Natural killer cell (primary cell): ENCODE data around the gene SLC66A1. TPM values are rescaled to one million over a fixed set of nuclear protein-coding genes. Genes with fewer than 3 reads are reported as not detected.

Source experiments
- ATAC-seq, 3 donors: fragments of 150-1000 bp in 2 of 3; fragments of 200-7000 bp in 1 of 3; cut with Tn5 transposase; 1 replicate in 1 of 3; 2 replicates in 2 of 3; pipeline ENCODE4 v1.10.0; 2021; ENCODE audit warnings: mild to moderate bottlenecking in 2 of 3, moderate library complexity in 2 of 3
- DNase-seq, 2 donors: peaks; one replicate each; pipeline versions ENCODE4 v3.0.0 to v3.0.0-alpha.2; 2013 to 2021; ENCODE audit warnings: mixed read lengths in 1 of 2
- H3K27ac ChIP-seq: one replicate; pipeline ENCODE4 v1.5.1; 2013; ENCODE audit warnings: mild to moderate bottlenecking, low read length
- H3K27me3 ChIP-seq: one replicate; pipeline ENCODE4 v1.6.1; 2013; ENCODE audit warnings: low read length; ENCODE audit not compliant: control insufficient read depth, insufficient read depth
- H3K36me3 ChIP-seq: one replicate; pipeline ENCODE4 v1.6.1; 2013; ENCODE audit warnings: low read length; ENCODE audit not compliant: control insufficient read depth, insufficient read depth
- H3K4me1 ChIP-seq: one replicate; pipeline ENCODE4 v1.6.1; 2013; ENCODE audit warnings: low read length; ENCODE audit not compliant: control insufficient read depth, insufficient read depth
- H3K4me3 ChIP-seq: one replicate; pipeline ENCODE4 v1.5.1; 2013; ENCODE audit warnings: low read length
- H3K9me3 ChIP-seq: one replicate; pipeline ENCODE4 v1.6.1; 2013; ENCODE audit warnings: low read length; ENCODE audit not compliant: control insufficient read depth, insufficient read depth
- H3K27ac Mint-ChIP-seq, 2 donors: one replicate each; pipeline ENCODE4 v1.8.0; 2022; ENCODE audit warnings: mild to moderate bottlenecking in 2 of 2, mixed read lengths in 2 of 2, moderate library complexity in 1 of 2
- H3K27me3 Mint-ChIP-seq, 2 donors: one replicate each; pipeline ENCODE4 v1.8.0; 2022; ENCODE audit warnings: low read depth in 2 of 2, mixed read lengths in 2 of 2
- H3K36me3 Mint-ChIP-seq: one replicate; pipeline ENCODE4 v1.8.0; 2022; ENCODE audit warnings: mixed read lengths
- H3K4me1 Mint-ChIP-seq, 2 donors: one replicate each; pipeline ENCODE4 v1.8.0; 2022; ENCODE audit warnings: mixed read lengths in 2 of 2
- H3K4me3 Mint-ChIP-seq: one replicate; pipeline ENCODE4 v1.8.0; 2022; ENCODE audit warnings: mild to moderate bottlenecking, moderate library complexity, mixed read lengths
- H3K9me3 Mint-ChIP-seq, 2 donors: one replicate each; pipeline ENCODE4 v1.8.0; 2022; ENCODE audit warnings: mixed read lengths in 2 of 2
- CTCF ChIP-seq: fragments of 200-600 bp; IDR thresholded peaks from one replicate; pipeline ENCODE4 v1.8.0; 2022; ENCODE audit warnings: antibody characterized with exemption
- WGBS: methylation state at CpG from one replicate; pipeline ENCODE4 v1.1.7; 2013; ENCODE audit warnings: missing lambda C conversion rate; ENCODE audit not compliant: insufficient coverage; 5-methylcytosine and 5-hydroxymethylcytosine counted together
- intact Hi-C: fragments of 100-400 bp; cut with micrococcal nuclease; formaldehyde crosslinking; loops from one replicate; pipeline ENCODE4 v1.14.2; 2022
- total RNA-seq, 4 donors: library from RNA; stranded (reverse); fragments of 120-200 nt in 1 of 4; gene quantifications; one replicate each; pipeline versions ENCODE4 v1.2.3 to v1.2.4, GENCODE V29; 2013 to 2022

Gene SLC66A1
- total RNA-seq, 3 donors from 2014 or later (not counting 1 experiment from before 2014, with no cell fraction given), result 5.8 to 8.5 (median 7.6) TPM

- Histone ChIP-seq H3K4me3 (no peak overlapping the region), H3K27me3 (no peaks in the 10 kb centered on the region), H3K27ac (no peak overlapping the region), H3K4me1 (no peaks in the 10 kb centered on the region), H3K36me3 (peaks cover 21% of the 10 kb centered on the region), H3K9me3 (no peaks in the 10 kb centered on the region)
- Mint-ChIP-seq H3K27ac (no peak overlapping the region), H3K36me3 (no peaks in the 10 kb centered on the region), H3K9me3 (no peaks in the 10 kb centered on the region), H3K4me3 (no peak overlapping the region), H3K27me3 (no peaks in the 10 kb centered on the region), H3K4me1 (peaks cover 0 to 5% of the 10 kb centered on the region in 2 donors)
- ATAC-seq (peak in 1 of 3 donors; percentile 73), DNase-seq (no peak)
- 91% methylated on average over 19 of the region's 19 CpGs for WGBS
- intact Hi-C loops, result no loop called here
- no peak for TF ChIP-seq CTCF
Observed at GRCh38 chr1:19325368-19325957, 13.3 kb downstream of the SLC66A1 start.

GRCh38 chr1:19325958-19326747 lies 14.0 kb downstream of the SLC66A1 start:
- no peaks in the 10 kb centered on the region for H3K36me3 Mint-ChIP-seq
- ATAC-seq, result peak in 1 of 3 donors; percentile 45
- H3K27me3 ChIP-seq, result no peaks in the 10 kb centered on the region
- H3K36me3 ChIP-seq, result peaks cover 21% of the 10 kb centered on the region
- no peak overlapping the region for H3K27ac Mint-ChIP-seq
- intact Hi-C loops, result no loop called here
- DNase-seq, result no peak
- H3K27ac ChIP-seq, result no peak overlapping the region
- WGBS, result 91% methylated on average over 32 of the region's 32 CpGs
- no peaks in the 10 kb centered on the region for H3K4me1 ChIP-seq
- no peak overlapping the region for H3K4me3 Mint-ChIP-seq
- H3K9me3 Mint-ChIP-seq, result no peaks in the 10 kb centered on the region
- H3K4me1 Mint-ChIP-seq, result peaks cover 0 to 5% of the 10 kb centered on the region in 2 donors
- no peaks in the 10 kb centered on the region for H3K9me3 ChIP-seq
- no peaks in the 10 kb centered on the region for H3K27me3 Mint-ChIP-seq
- TF ChIP-seq CTCF, result no peak
- no peak overlapping the region for H3K4me3 ChIP-seq

- no peak for TF ChIP-seq CTCF
Observed at GRCh38 chr1:19326748-19327065, 14.6 kb downstream of the SLC66A1 start.

More at GRCh38 chr1:19326748-19327065, 14.6 kb downstream of the SLC66A1 start:
- no peak overlapping the region for H3K27ac Mint-ChIP-seq
- no peak overlapping the region for H3K4me3 ChIP-seq
- peaks cover 21% of the 10 kb centered on the region for H3K36me3 ChIP-seq
- no peaks in the 10 kb centered on the region for H3K9me3 Mint-ChIP-seq
- intact Hi-C loops, result no loop called here
- H3K36me3 Mint-ChIP-seq, result no peaks in the 10 kb centered on the region
- no peak for DNase-seq
- no peaks in the 10 kb centered on the region for H3K27me3 ChIP-seq
- H3K27ac ChIP-seq, result no peak overlapping the region
- no peaks in the 10 kb centered on the region for H3K27me3 Mint-ChIP-seq
- H3K4me1 Mint-ChIP-seq, result peaks cover 0 to 5% of the 10 kb centered on the region in 2 donors
- no peaks in the 10 kb centered on the region for H3K4me1 ChIP-seq
- H3K4me3 Mint-ChIP-seq, result no peak overlapping the region
- no peaks in the 10 kb centered on the region for H3K9me3 ChIP-seq
- 96% methylated on average over 6 of the region's 6 CpGs for WGBS
- ATAC-seq, result no peak
